Esophagus squamous epithelium (tissue), 5 donors: Measurements from ENCODE around the gene KANK3. TPM values are rescaled to one million over a fixed set of nuclear protein-coding genes. Genes with fewer than 3 reads are reported as not detected.

Experiments used
- DNase-seq: peaks from one replicate; lab custom pipeline; 2025; lab: John Stamatoyannopoulos, UW
- H3K27ac ChIP-seq, 4 donors: fragments of 200-600 bp; sonication (generic); one replicate each; pipeline ENCODE4 v1.5.1; 2016 to 2019; ENCODE audit warnings: mild to moderate bottlenecking in 1 of 4
- H3K27me3 ChIP-seq, 4 donors: fragments of 200-600 bp; sonication (generic); 1 replicate in 3 of 4; 2 replicates in 1 of 4; pipeline versions ENCODE4 v1.5.1 to v1.6.0; 2017 to 2021; ENCODE audit warnings: antibody characterized with exemption in 1 of 4
- H3K36me3 ChIP-seq, 3 donors: fragments of 200-600 bp; sonication (generic); one replicate each; pipeline ENCODE4 v1.5.1; 2016 to 2019
- H3K4me1 ChIP-seq, 3 donors: fragments of 200-600 bp; sonication (generic); one replicate each; pipeline ENCODE4 v1.5.1; 2017 to 2019
- H3K4me3 ChIP-seq, 4 donors: fragments of 200-600 bp; sonication (generic); 1 replicate in 3 of 4; 2 replicates in 1 of 4; pipeline ENCODE4 v1.5.1; 2016 to 2019; ENCODE audit warnings: mild to moderate bottlenecking in 2 of 4, moderate library complexity in 1 of 4
- H3K9me3 ChIP-seq, 3 donors: fragments of 200-600 bp; sonication (generic); one replicate each; pipeline ENCODE4 v1.5.1; 2016 to 2019
- CTCF ChIP-seq, 6 experiments: fragments of 450-650 bp in 4 of 6; fragments of 200-600 bp in 2 of 6; sonication (generic) in 2 of 6; IDR thresholded peaks; one replicate each; pipeline ENCODE4 v1.5.1; 2016 to 2019; ENCODE audit warnings: antibody characterized with exemption in 6 of 6, mild to moderate bottlenecking in 4 of 6, moderate library complexity in 4 of 6
- POLR2A ChIP-seq, 4 donors: fragments of 450-650 bp; IDR thresholded peaks; one replicate each; pipeline ENCODE4 v1.6.1; 2017; ENCODE audit warnings: antibody characterized with exemption in 4 of 4, mild to moderate bottlenecking in 4 of 4, moderate library complexity in 3 of 4
- WGBS, 2 donors: methylation state at CpG; one replicate each; pipeline ENCODE4 v1.1.5; 2018; 5-methylcytosine and 5-hydroxymethylcytosine counted together
- intact Hi-C: fragments of 100-400 bp; cut with DNase I; formaldehyde crosslinking; loops from one replicate; pipeline ENCODE4 v1.15.0; 2022
- total RNA-seq, 4 donors: library from RNA; depleted of rRNA; stranded (reverse); fragments of >200 nt; gene quantifications; one replicate each; pipeline ENCODE4 v1.1.0, GENCODE V29; 2016
- donor health status: DM: yes; HTN: yes; CAD: no.

The KANK3 gene
- total RNA-seq, 4 donors from 2014 or later: 2.9 to 8.8 (median 4.4) TPM

- Histone ChIP-seq H3K27me3 (peaks cover 0 to 17% (median 0%) of the 10 kb centered on the region in 4 donors), H3K4me3 (peak within 1 kb of the TSS; percentile 57 to 83 (median 64)), H3K9me3 (no peaks in the 10 kb centered on the region), H3K4me1 (peaks cover 52 to 79% (median 59%) of the 10 kb centered on the region in 3 donors), H3K27ac (peak within 1 kb of the TSS; percentile 87 to 91 (median 90)), H3K36me3 (peaks cover 0 to 18% (median 0%) of the 10 kb centered on the region in 3 donors)
- no peak for DNase-seq
- 0 to 2% methylated on average over 18 of the region's 81 CpGs for WGBS, 2 donors
- intact Hi-C loops: no loop called here
- TF ChIP-seq POLR2A (IDR thresholded peaks at IDR 0.05): peak in 2 of 4 donors; percentile 21 to 80
- peak in 3 of 6 experiments; percentile 11 to 32 (median 14) for TF ChIP-seq CTCF (IDR thresholded peaks at IDR 0.05)
Measured at GRCh38 chr19:8363803-8364771, 21.0 kb upstream of the KANK3 start, which contains the start of gene ANGPTL4. Gene ANGPTL4 (plus strand): TSS chr19:8364155. CDS start chr19:8364322, 167 bp downstream.

- H3K9me3 ChIP-seq: no peaks in the 10 kb centered on the region
- H3K4me1 ChIP-seq: peaks cover 42 to 62% (median 46%) of the 10 kb centered on the region in 3 donors
- H3K27ac ChIP-seq: peak overlapping the region; percentile 87 to 91 (median 90)
- DNase-seq: no peak
- H3K4me3 ChIP-seq: peak overlapping the region in 2 of 4 donors; percentile 6 to 63
- TF ChIP-seq POLR2A (IDR thresholded peaks at IDR 0.05) (no peak), CTCF (IDR thresholded peaks at IDR 0.05) (no peak)
- intact Hi-C loops: no loop called here
- WGBS, 2 donors: 16 to 22% methylated on average over 10 to 12 of the region's 12 CpGs
- H3K27me3 ChIP-seq: peaks cover 0 to 17% (median 0%) of the 10 kb centered on the region in 4 donors
- peaks cover 0 to 5% (median 0%) of the 10 kb centered on the region in 3 donors for H3K36me3 ChIP-seq
Measured at GRCh38 chr19:8361921-8362793, 19.1 kb upstream of the KANK3 start.

GRCh38 chr19:8360196-8360595, 17.1 kb upstream of the KANK3 start:
- H3K27ac ChIP-seq: no peak overlapping the region
- H3K4me3 ChIP-seq: no peak overlapping the region
- peaks cover 34 to 51% (median 35%) of the 10 kb centered on the region in 3 donors for H3K4me1 ChIP-seq
- H3K9me3 ChIP-seq: no peaks in the 10 kb centered on the region
- H3K36me3 ChIP-seq: no peaks in the 10 kb centered on the region
- intact Hi-C loops: no loop called here
- H3K27me3 ChIP-seq: peaks cover 0 to 15% (median 0%) of the 10 kb centered on the region in 4 donors
- 75 to 88% methylated on average over 8 of the region's 8 CpGs for WGBS, 2 donors
- no peak for TF ChIP-seq POLR2A (IDR thresholded peaks at IDR 0.05)
- no peak for TF ChIP-seq CTCF (IDR thresholded peaks at IDR 0.05)
- no peak for DNase-seq

GRCh38 chr19:8358948-8359347, 15.9 kb upstream of the KANK3 start:
- no peaks in the 10 kb centered on the region for H3K9me3 ChIP-seq
- H3K27ac ChIP-seq: no peak overlapping the region
- 76 to 80% methylated on average over 6 of the region's 6 CpGs for whole genome bisulfite sequencing, 2 donors
- no peak for TF ChIP-seq CTCF (IDR thresholded peaks at IDR 0.05)
- no peak for TF ChIP-seq POLR2A (IDR thresholded peaks at IDR 0.05)
- peaks cover 0 to 3% (median 0%) of the 10 kb centered on the region in 4 donors for H3K27me3 ChIP-seq
- H3K4me3 ChIP-seq: no peak overlapping the region
- no peak for DNase-seq
- intact Hi-C loops: loop anchor here (10.0 kb wide), 1 partner anchor 226 kb away; no protein-coding TSS in a partner anchor
- H3K4me1 ChIP-seq: peaks cover 26 to 51% (median 35%) of the 10 kb centered on the region in 3 donors
- no peaks in the 10 kb centered on the region for H3K36me3 ChIP-seq
